ENCODE data around the gene ANO8.

ANO8 gene

GRCh38 chr19:17327654-17328516 is 6.8 kb downstream of the ANO8 start:
- peak; percentile 83 for DNase-seq

GRCh38 chr19:17327068-17327653 is 7.5 kb downstream of the ANO8 start:
- DNase-seq = no peak

GRCh38 chr19:17326595-17326966 is 8.1 kb downstream of the ANO8 start:
- no peak for DNase-seq

GRCh38 chr19:17325881-17326594 is 8.6 kb downstream of the ANO8 start:
- no peak for DNase-seq

DNA sequence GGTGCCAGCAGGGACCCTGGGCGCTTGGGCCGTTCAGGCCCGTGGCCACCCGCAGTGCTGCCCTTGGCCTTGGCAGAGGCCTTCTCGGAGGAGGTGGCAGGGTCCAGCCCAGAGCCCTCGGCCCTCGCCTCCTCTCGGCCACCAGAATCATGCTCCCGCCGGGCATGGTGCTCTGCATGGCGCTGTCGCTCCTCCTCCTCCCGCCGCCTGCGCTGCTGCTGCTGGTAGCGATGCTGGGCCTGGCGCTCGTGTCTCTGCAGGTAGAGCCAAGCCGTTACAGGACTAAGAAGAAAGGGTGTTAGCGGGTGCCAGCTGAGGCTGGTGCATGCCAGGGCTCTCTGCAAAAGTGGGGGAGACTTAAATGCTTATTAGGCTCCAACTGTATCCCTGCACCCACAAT is 9.5 kb downstream of the ANO8 start:
- DNase-seq = no peak

DNA sequence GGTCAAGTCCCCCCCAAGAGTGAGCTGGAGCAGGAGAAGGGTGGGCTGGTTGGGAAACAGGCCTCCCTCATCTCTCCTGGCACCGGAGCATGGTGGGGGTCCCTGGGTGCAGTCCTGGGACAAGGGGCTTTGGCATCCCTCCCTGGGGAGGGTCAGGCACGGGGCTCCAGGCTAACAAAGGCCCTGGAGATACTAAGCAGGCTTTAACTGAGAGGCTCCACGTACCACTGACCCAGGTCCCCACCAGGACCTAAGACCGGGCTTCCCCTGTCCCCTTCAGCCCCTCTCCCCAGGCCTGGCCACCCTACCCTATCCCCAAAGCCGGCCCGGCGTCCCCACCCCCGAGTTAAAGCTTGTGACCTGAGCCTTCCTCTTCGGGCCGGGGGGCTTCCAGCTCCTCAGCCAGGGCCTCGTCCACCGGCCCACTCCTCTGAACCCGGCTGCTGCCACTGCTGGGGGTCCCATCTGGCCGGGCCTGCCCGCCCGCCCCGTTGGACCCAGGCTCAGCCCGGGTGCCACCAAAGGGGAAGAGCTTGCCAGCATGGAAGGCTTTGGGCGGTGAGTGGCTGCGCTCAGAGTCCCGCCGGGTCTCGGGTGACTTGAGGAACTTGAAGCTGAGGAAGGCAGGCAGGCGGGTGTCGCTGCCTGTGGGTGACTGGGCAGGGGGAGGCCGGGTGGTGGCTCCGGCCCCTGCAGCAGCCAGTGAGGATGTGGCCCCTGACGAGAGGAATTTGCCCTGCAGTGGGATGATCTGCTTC is 10.1 kb downstream of the ANO8 start:
- no peak for DNase-seq

- no peak for DNase-seq
Observed at GRCh38 chr19:17323964-17324332, 10.7 kb downstream of the ANO8 start.

- no peak for DNase-seq
Observed at GRCh38 chr19:17323300-17323963, 11.2 kb downstream of the ANO8 start.

DNA sequence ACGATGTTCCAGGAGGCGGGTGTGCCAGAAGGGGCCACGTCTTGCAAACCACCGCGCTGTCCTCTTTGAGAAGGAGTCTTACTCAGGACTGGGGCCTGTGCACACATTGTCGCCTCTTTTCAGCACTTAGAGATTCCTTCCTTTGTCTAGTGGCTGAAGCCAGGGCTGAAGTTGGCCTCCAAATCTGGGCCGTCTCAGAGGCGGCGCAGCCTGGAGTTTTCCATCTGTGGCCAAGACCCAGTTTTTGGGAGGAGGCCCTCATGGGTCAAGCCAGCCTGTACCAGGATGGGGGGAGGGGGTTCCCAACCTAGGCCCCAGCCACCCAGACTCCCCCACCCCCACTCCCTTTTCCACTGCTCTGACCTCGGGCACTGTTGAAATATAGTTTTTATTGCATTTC is 11.8 kb downstream of the ANO8 start:
- DNase-seq = no peak

DNA sequence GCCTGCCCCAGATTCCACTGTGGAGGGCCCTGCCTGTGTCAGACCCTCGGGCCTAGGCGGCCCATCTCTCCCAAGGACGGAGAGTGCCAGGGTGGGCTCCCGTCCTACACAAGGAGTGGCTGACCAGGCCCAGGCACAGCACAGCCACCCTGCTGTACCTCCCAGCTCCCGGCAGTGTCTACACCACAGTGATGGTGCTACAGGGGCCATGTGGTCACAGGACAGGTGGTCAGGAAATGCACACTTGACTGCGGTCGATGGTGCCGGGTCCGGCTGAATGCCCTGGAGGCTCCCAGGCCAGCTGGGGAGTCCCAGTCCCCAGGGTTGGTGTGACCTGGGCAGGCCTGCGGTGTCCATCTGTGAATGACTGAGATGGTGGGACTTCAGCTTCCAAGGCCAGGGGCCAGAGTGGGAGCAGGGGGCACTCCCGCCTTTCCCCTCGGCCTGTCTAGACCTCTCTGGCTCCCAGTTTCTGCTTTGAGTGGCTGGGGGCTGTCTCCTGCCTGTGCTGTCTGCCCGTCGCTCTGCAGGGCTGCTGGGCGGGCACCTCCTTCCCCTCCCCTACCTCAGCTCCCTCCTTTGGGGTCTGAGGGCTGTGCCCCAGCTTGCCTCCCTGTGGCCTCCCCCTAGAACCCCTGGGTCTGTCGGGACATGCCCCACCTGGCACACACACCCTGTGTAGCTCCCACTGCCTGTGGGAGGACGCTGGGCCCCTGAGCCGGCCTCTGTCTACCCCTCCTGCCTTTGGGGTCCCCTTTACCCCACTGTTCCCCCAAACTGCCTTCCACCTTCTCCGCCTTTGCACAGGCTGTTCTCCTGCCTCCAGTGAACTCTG is 12.8 kb downstream of the ANO8 start:
- no peak for DNase-seq

GRCh38 chr19:17320435-17320834 is 14.2 kb downstream of the ANO8 start:
- no peak for DNase-seq

- DNase-seq = no peak
Observed at GRCh38 chr19:17319473-17320238, 15.0 kb downstream of the ANO8 start.

DNA sequence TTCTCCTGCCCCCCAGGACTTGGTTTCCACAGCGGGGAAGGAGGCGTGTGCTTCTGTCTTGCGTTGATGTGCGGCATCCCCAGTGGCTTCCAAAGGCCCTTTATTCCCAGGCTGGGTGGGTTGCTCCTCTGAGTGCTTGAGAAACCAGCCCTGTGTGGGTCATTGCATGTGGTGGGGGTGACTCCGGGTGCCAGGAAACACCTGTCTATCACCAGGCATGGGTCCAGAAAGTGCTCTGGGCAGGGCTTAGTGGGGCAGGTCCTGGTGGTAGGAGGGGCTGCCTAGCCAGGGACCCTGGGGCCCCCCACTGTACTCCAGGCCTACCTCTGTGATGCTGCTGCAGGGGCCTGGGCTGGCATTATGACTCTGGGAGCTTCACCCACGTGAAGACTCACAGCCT is 15.7 kb downstream of the ANO8 start:
- no peak for DNase-seq

- no peak for DNase-seq
Observed at GRCh38 chr19:17314007-17314593, 20.6 kb downstream of the ANO8 start.

DNA sequence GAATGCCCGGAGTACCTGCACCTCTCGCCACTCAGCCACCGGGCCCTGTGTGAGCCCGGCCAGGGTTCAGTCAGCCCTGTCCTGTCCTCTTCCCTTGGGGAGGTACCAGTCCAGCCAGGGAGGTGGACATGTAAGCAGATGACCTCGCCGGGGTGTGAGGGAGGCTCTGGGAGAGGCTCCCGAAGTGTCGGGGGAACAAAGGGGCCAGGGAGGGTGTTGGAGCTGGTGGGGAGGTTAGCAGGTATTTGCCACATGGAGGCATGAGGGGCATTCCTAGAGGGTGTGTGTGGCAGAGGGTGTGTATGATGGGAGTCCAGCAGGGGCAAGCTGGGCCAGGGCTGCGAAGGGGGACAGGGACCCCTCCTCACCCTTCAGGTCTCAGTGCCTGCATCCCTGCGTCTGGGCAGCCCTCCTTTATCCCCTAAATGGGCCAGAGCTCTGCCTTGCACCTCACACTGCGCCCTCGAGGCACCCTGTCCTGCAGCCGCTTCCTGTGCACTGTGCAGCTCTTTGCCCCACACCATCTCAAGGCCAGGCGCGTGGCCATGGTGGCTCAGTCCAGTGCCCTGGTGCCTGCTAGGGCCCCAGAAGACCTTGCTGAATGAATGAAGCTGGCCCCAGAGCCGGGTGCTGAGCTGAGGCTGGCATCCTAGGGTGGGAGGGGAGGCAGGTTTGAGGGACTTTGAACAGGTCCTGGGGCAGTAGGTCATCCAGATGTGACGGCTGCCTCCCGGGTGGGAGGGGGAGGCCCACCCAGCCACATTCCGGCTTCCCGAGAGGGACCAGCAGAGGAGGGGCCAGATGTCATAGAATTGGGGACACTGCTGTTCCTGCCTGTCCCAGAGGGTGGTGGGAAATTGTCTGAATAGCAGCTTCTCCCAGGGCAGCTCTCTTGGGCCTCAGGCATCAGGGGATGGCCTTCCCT is 22.2 kb downstream of the ANO8 start:
- no peak for DNase-seq

DNA sequence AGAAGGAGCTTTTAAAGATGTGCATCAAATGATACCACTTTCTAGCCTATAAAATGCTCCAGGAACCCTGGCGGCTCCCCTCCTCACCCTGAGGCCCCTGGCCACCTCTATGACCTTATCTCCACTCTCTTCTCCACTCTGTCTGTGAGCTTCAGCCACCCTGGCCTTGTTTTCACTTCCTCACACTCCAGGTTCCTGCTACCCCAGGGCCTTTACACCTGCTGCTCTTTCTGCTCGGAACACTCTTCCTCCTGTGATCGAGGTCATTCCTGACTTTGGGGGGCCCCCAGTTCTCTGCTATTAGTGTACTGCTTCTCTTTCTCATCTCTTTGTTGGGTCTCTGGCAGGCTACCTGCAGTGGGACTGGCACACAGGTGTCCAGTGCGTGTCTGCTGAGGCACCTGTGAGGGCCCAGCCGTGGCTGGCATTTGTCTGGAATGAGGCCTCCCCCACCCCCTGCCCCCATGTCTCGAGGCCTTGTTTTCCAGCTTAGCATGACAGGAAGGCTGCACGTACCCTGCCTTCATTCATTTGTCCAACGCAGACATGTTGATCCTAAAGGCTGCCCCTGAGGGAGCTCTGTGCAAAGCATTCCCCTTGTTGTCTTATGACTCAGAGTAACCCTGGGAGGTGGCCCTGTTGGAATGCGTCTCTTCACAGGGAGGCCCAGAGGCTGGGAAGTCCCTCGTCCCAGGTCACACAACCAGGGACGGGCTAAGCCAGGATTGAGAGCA is 23.0 kb downstream of the ANO8 start:
- DNase-seq = no peak

- DNase-seq = no peak
Observed at GRCh38 chr19:17309965-17310461, 24.6 kb downstream of the ANO8 start.

DNA sequence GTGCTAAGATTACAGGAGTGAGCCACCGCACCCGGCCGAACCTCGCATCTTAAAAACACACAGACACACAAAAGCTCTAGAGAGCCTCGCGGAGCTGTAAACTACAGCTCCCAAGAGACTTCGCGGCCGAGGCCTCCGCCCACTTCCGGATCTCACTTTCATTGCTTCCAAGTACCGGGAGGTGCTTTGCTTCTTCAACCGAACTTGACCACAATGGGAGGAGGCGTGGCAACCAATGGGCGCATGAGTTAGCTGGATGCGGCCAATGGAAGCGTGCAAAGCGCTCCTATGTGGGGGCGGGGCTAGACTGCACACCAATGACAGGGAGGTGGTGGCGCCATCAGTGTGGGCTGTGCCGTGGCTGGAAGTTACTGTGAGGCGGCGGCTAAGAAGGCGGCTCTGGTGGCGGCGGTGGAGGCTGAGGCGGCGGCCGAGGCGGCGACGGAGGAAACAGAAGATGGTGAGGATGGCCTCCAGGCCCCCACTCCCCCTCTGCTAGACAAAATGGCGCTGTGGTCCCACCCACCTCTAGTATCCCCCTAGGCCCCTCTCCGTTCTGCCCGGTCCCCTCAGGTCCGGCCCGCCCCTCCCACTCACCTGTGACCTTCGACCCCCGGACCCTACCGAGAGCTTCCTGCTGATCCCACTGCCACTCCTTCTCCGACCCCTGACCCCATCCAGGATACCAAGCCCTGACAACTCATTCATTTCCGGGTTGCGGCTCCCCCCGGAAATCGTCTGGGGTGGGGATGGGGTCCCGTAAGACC is 25.3 kb downstream of the ANO8 start, which contains the start of gene DDA1:
TSS of gene DDA1 (plus strand) at position 366 of the 767 bp plus-strand sequence. CDS start at position 458, 92 bp downstream.
- peak; percentile 97 for DNase-seq
